Left forelimb (tissue), 1 donor: ENCODE results near the gene CYP26C1.

Source experiments
- DNase-seq: peaks from one replicate; pipeline ENCODE4 v3.0.0-alpha.2; 2018; ENCODE audit warnings: low spot score

CYP26C1 gene

GRCh38 chr10:93115661-93116383 lies 55.2 kb downstream of the CYP26C1 start:
- DNase-seq, result no peak
